IMR-90 (cell line): ENCODE measurements around the gene TOB2. TPM values are rescaled to one million over a fixed set of nuclear protein-coding genes. Genes with fewer than 3 reads are reported as not detected.
"Not testable (repeated sequence)": the region's sequence is repeated elsewhere in the genome, so short reads cannot be mapped to it uniquely, and the experiment has no call there.

Experiments
- ATAC-seq: fragments of 200-7000 bp; cut with Tn5 transposase; 2 replicates; pipeline ENCODE4 v1.9.1; 2020; ENCODE audit warnings: low read depth, mild to moderate bottlenecking, moderate library complexity
- BruUV-seq: library from RNA; stranded (reverse); fragments of 400-500 nt; replicated peaks from 2 replicates; lab custom pipeline; 2021; lab: Mats Ljungman, UMichigan
- CTCF ChIA-PET: fragments of 300-600 bp; formaldehyde crosslinking; extraction: SDS; loops from one replicate; lab custom pipeline; 2021; ENCODE audit warnings: antibody characterized with exemption; lab: Yijun Ruan, JAX
- POLR2A ChIA-PET: fragments of 300-600 bp; sonication (Branson Sonifier 250); formaldehyde crosslinking; loops from one replicate; lab custom pipeline; 2022; ENCODE audit warnings: antibody characterized with exemption; ENCODE audit not compliant: unreplicated experiment; lab: Charles Lee
- DNase-seq: peaks from one replicate; pipeline ENCODE4 v3.0.0; 2013
- H2AFZ ChIP-seq: replicated peaks from 2 replicates; pipeline ENCODE3; 2013; ENCODE audit warnings: low read length, mild to moderate bottlenecking; ENCODE audit not compliant: poor library complexity
- H2AK5ac ChIP-seq: 2 replicates; pipeline ENCODE4 v1.6.1; 2013; ENCODE audit warnings: low read depth, low read length, inconsistent platforms
- H2AK9ac ChIP-seq: replicated peaks from 2 replicates; pipeline ENCODE3; 2013; ENCODE audit warnings: mild to moderate bottlenecking, low read depth, low read length, moderate library complexity; ENCODE audit not compliant: poor library complexity
- H2BK120ac ChIP-seq: 2 replicates; pipeline ENCODE4 v1.6.1; 2013; ENCODE audit warnings: low read depth, low read length, inconsistent platforms
- H2BK15ac ChIP-seq: 3 replicates; pipeline ENCODE4 v1.6.1; 2013; ENCODE audit warnings: low read depth, low read length, inconsistent platforms
- H2BK20ac ChIP-seq: 2 replicates; pipeline ENCODE4 v1.6.1; 2013; ENCODE audit warnings: low read depth, mild to moderate bottlenecking, inconsistent platforms, low read length, moderate library complexity
- H2BK5ac ChIP-seq: 2 replicates; pipeline ENCODE4 v1.6.1; 2013; ENCODE audit warnings: mild to moderate bottlenecking, low read depth, low read length, inconsistent platforms; ENCODE audit not compliant: poor library complexity, severe bottlenecking
- H3K14ac ChIP-seq: replicated peaks from 2 replicates; pipeline ENCODE4 v1.6.1; 2013; ENCODE audit warnings: low read depth, low read length, inconsistent platforms
- H3K18ac ChIP-seq: 2 replicates; pipeline ENCODE4 v1.6.1; 2013; ENCODE audit warnings: low read depth, low read length, control low read depth
- H3K23ac ChIP-seq: 2 replicates; pipeline ENCODE4 v1.6.1; 2013; ENCODE audit warnings: low read depth, low read length, inconsistent platforms
- H3K27ac ChIP-seq: 2 replicates; pipeline ENCODE4 v1.5.1; 2013; ENCODE audit warnings: mild to moderate bottlenecking, control low read depth, low read length; ENCODE audit not compliant: insufficient read depth
- H3K27me3 ChIP-seq: 2 replicates; pipeline ENCODE4 v1.6.1; 2013; ENCODE audit warnings: low read length; ENCODE audit not compliant: control insufficient read depth, insufficient read depth
- H3K36me3 ChIP-seq: 2 replicates; pipeline ENCODE4 v1.6.1; 2013; ENCODE audit warnings: low read length, mixed read lengths; ENCODE audit not compliant: control insufficient read depth, insufficient read depth
- H3K4ac ChIP-seq: 2 replicates; pipeline ENCODE4 v1.6.1; 2013; ENCODE audit warnings: low read depth, low read length, inconsistent platforms
- H3K4me1 ChIP-seq: 2 replicates; pipeline ENCODE4 v1.6.1; 2013; ENCODE audit warnings: low read length, mixed read lengths; ENCODE audit not compliant: control insufficient read depth, insufficient read depth
- H3K4me2 ChIP-seq: 2 replicates; pipeline ENCODE4 v1.6.1; 2013; ENCODE audit warnings: low read depth, mild to moderate bottlenecking, control low read depth, low read length, moderate library complexity
- H3K4me3 ChIP-seq: 2 replicates; pipeline ENCODE4 v1.5.1; 2013; ENCODE audit warnings: low read depth, mild to moderate bottlenecking, control low read depth, low read length, moderate library complexity; ENCODE audit not compliant: insufficient read depth
- H3K56ac ChIP-seq: 2 replicates; pipeline ENCODE4 v1.6.1; 2013; ENCODE audit warnings: low read length, inconsistent platforms; ENCODE audit not compliant: insufficient read depth; ENCODE audit errors: extremely low read depth
- H3K79me1 ChIP-seq, 2 experiments: 2 replicates each; pipeline ENCODE4 v1.6.1; 2013; ENCODE audit warnings: low read length in 2 of 2, inconsistent platforms in 1 of 2, low read depth in 1 of 2
- H3K9ac ChIP-seq: 2 replicates; pipeline ENCODE4 v1.6.1; 2013; ENCODE audit warnings: low read depth, low read length, control low read depth
- H3K9me1 ChIP-seq: 2 replicates; pipeline ENCODE4 v1.6.1; 2013; ENCODE audit warnings: low read length, inconsistent platforms; ENCODE audit not compliant: insufficient read depth
- H3K9me3 ChIP-seq: 2 replicates; pipeline ENCODE4 v1.6.1; 2013; ENCODE audit warnings: low read length; ENCODE audit not compliant: control insufficient read depth, insufficient read depth
- H4K20me1 ChIP-seq: 2 replicates; pipeline ENCODE4 v1.6.1; 2013; ENCODE audit warnings: low read length, inconsistent platforms; ENCODE audit not compliant: insufficient read depth
- H4K5ac ChIP-seq: 2 replicates; pipeline ENCODE4 v1.6.1; 2013; ENCODE audit warnings: mild to moderate bottlenecking, low read depth, low read length, control low read depth
- H4K8ac ChIP-seq, 2 experiments: 2 replicates each; pipeline ENCODE4 v1.6.1; 2013; ENCODE audit warnings: low read depth in 2 of 2, low read length in 2 of 2, control low read depth in 1 of 2, inconsistent platforms in 1 of 2
- H4K91ac ChIP-seq: 2 replicates; pipeline ENCODE4 v1.6.1; 2013; ENCODE audit warnings: low read depth, low read length, inconsistent platforms; ENCODE audit not compliant: insufficient read depth
- WGBS, 2 experiments: methylation state at CpG; one replicate each; pipeline versions ENCODE4 v1.1.5 to v1.1.7; 2013; ENCODE audit warnings: missing lambda C conversion rate in 2 of 2; ENCODE audit not compliant: insufficient read length in 1 of 2; ENCODE audit errors: extremely low coverage in 2 of 2; 5-methylcytosine and 5-hydroxymethylcytosine counted together
- dilution Hi-C: fragments of 300-500 bp; cut with HindIII; formaldehyde crosslinking; loops from one replicate; pipeline ENCODE4 v1.14.3; 2018; ENCODE audit warnings: low sequenced_read_pairs; ENCODE audit not compliant: unreplicated experiment
- in situ Hi-C: fragments of 300-500 bp; cut with MboI; formaldehyde crosslinking; loops from 3 replicates; pipeline ENCODE4 v1.14.3; 2019; ENCODE audit warnings: low sequenced_read_pairs, inconsistent platforms, mixed read lengths
- intact Hi-C: fragments of 100-400 bp; cut with micrococcal nuclease; formaldehyde crosslinking; loops from 2 replicates; pipeline ENCODE4 v1.10.0; 2022
- polyA plus RNA-seq, 3 experiments: library from polyadenylated mRNA; depleted of rRNA; stranded (reverse); fragments of >200 nt; gene quantifications; 2 replicates each; pipeline ENCODE4 v1.2.3, GENCODE V29; 2012; ENCODE audit warnings: low replicate concordance in 1 of 3
- total RNA-seq: library from RNA; depleted of rRNA; stranded (reverse); fragments of >200 nt; gene quantifications from 2 replicates; pipeline ENCODE4 v1.2.3, GENCODE V29; 2012

TOB2 gene
- total and polyA plus RNA-seq, 2 of the 4 experiments (the other 2 are of a cell fraction): 17.4 to 23.3 TPM

- H3K56ac ChIP-seq, H3K23ac ChIP-seq, DNase-seq, H3K27ac ChIP-seq, H3K9ac ChIP-seq, H2BK15ac ChIP-seq, H4K8ac ChIP-seq, H3K4me3 ChIP-seq, H3K4me1 ChIP-seq, CTCF ChIA-PET, H3K4ac ChIP-seq, H2AFZ ChIP-seq, ATAC-seq, H3K4me2 ChIP-seq, H2AK5ac ChIP-seq, H3K27me3 ChIP-seq, H2AK9ac ChIP-seq, BruUV-seq, in situ Hi-C loops, intact Hi-C loops, H3K18ac ChIP-seq, H4K5ac ChIP-seq, H2BK120ac ChIP-seq, H3K9me1 ChIP-seq, dilution Hi-C loops, H2BK5ac ChIP-seq, H3K14ac ChIP-seq, H2BK20ac ChIP-seq, H4K91ac ChIP-seq, POLR2A ChIA-PET, H3K9me3 ChIP-seq: not testable (repeated sequence)
- peaks cover 36% of the 10 kb centered on the region for H3K36me3 ChIP-seq
- peaks cover 91% of the 10 kb centered on the region for H4K20me1 ChIP-seq
- peaks cover 20 to 65% of the 10 kb centered on the region in 2 experiments for H3K79me1 ChIP-seq
- 100% methylated on average over 1 of the region's 5 CpGs for WGBS, 2 experiments
Measured at GRCh38 chr22:41440511-41440910, 6.1 kb downstream of the TOB2 start.
